ENCODE data around the gene PPP3CA. TPM values are rescaled to one million over a fixed set of nuclear protein-coding genes. Genes with fewer than 3 reads are reported as not detected.

The PPP3CA gene
- total RNA-seq, 1 donor from 2014 or later, result 38.4 TPM

DNA sequence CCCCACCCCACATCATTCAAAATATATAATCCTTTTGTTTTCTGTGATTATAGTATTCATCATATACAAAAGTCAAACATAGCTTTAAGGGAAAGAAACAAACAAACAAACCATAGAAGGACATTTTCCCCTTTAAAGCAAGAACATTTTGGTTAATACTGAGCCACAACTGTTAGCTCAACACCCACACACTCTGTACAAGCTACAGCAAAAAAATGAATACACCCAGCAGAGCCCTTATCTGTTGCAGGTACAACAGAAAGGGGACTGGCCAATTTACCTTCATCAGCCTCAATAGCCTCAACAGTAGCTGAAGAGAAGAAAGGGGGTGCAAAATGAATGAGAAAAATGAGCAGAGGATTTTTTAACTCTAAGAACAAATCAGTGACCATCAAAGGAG lies 318.4 kb downstream of the PPP3CA start:
- Histone ChIP-seq H3F3A (ENCODE audit: low read depth) (peaks cover 25% of the 10 kb centered on the region), H3K9me3 (ENCODE audit: low read depth) (no peaks in the 10 kb centered on the region), H2AFZ (replicated peaks) (no peak overlapping the region), H3K9ac (no peak overlapping the region), H3K4me2 (no peak overlapping the region), H3K79me2 (ENCODE audit: low read depth) (no peaks in the 10 kb centered on the region), H3K27me3 (no peaks in the 10 kb centered on the region), H3K4me1 (peaks cover 80% of the 10 kb centered on the region), H3K4me3 (no peak overlapping the region), H3K27ac (peak overlapping the region; percentile 74), H3K36me3 (no peaks in the 10 kb centered on the region), H4K20me1 (ENCODE audit: low read depth) (no peaks in the 10 kb centered on the region)
- no peaks in the 10 kb centered on the region for H3K9me3 Mint-ChIP-seq
- H3K4me1 Mint-ChIP-seq, result peaks cover 51% of the 10 kb centered on the region
- H3K27ac Mint-ChIP-seq, result no peak overlapping the region
- TF ChIP-seq EZH2phosphoT487 (IDR thresholded peaks at IDR 0.05) (no peak), EZH2 (IDR thresholded peaks at IDR 0.05) (no peak)
- TF ChIP-seq, protein P1, sequence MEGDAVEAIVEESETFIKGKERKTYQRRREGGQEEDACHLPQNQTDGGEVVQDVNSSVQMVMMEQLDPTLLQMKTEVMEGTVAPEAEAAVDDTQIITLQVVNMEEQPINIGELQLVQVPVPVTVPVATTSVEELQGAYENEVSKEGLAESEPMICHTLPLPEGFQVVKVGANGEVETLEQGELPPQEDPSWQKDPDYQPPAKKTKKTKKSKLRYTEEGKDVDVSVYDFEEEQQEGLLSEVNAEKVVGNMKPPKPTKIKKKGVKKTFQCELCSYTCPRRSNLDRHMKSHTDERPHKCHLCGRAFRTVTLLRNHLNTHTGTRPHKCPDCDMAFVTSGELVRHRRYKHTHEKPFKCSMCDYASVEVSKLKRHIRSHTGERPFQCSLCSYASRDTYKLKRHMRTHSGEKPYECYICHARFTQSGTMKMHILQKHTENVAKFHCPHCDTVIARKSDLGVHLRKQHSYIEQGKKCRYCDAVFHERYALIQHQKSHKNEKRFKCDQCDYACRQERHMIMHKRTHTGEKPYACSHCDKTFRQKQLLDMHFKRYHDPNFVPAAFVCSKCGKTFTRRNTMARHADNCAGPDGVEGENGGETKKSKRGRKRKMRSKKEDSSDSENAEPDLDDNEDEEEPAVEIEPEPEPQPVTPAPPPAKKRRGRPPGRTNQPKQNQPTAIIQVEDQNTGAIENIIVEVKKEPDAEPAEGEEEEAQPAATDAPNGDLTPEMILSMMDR (IDR thresholded peaks at IDR 0.05), result no peak
- DNase-seq (ENCODE audit: low spot score), result no peak
- peaks cover 5% of the 10 kb centered on the region for H3K36me3 Mint-ChIP-seq
- no peak overlapping the region for H3K4me3 Mint-ChIP-seq
- H3K27me3 Mint-ChIP-seq (ENCODE audit: insufficient read depth, low read depth), result no peaks in the 10 kb centered on the region

DNA sequence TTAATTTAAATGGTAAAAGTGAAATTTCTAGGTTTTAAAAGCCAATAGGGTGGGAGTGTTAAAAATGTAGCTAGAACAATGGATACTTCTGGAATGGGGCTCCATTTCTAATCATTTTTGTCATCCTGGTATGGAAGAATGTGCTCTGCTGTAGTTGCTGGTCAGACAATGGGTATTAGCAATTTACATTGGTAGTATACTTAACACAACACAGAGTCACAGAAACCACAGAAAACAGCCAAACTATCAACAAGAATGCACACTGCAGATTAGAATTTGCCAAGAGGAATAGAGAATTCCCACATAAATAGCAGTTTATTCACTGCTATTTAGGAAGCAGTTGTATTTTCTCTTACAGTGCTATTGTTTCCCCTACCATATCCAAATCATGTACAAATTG lies 319.6 kb downstream of the PPP3CA start:
- H3K27ac Mint-ChIP-seq, result no peak overlapping the region
- H3K27me3 Mint-ChIP-seq (ENCODE audit: insufficient read depth, low read depth), result no peaks in the 10 kb centered on the region
- H2AFZ ChIP-seq (replicated peaks), result no peak overlapping the region
- DNase-seq (ENCODE audit: low spot score), result no peak
- no peaks in the 10 kb centered on the region for H3K9me3 ChIP-seq (ENCODE audit: low read depth)
- H3K79me2 ChIP-seq (ENCODE audit: low read depth), result no peaks in the 10 kb centered on the region
- TF ChIP-seq EZH2 (IDR thresholded peaks at IDR 0.05) (no peak), EZH2phosphoT487 (IDR thresholded peaks at IDR 0.05) (no peak)
- TF ChIP-seq, protein P1 (IDR thresholded peaks at IDR 0.05), result no peak
- peaks cover 69% of the 10 kb centered on the region for H3K4me1 ChIP-seq
- no peaks in the 10 kb centered on the region for H3K9me3 Mint-ChIP-seq
- no peak overlapping the region for H3K9ac ChIP-seq
- H3K4me2 ChIP-seq, result no peak overlapping the region
- no peaks in the 10 kb centered on the region for H4K20me1 ChIP-seq (ENCODE audit: low read depth)
- no peak overlapping the region for H3K4me3 ChIP-seq
- no peak overlapping the region for H3K27ac ChIP-seq
- no peak overlapping the region for H3K4me3 Mint-ChIP-seq
- no peaks in the 10 kb centered on the region for H3K27me3 ChIP-seq
- no peaks in the 10 kb centered on the region for H3K36me3 ChIP-seq
- peaks cover 43% of the 10 kb centered on the region for H3K4me1 Mint-ChIP-seq
- H3F3A ChIP-seq (ENCODE audit: low read depth), result peaks cover 23% of the 10 kb centered on the region
- H3K36me3 Mint-ChIP-seq, result peaks cover 9% of the 10 kb centered on the region

DNA sequence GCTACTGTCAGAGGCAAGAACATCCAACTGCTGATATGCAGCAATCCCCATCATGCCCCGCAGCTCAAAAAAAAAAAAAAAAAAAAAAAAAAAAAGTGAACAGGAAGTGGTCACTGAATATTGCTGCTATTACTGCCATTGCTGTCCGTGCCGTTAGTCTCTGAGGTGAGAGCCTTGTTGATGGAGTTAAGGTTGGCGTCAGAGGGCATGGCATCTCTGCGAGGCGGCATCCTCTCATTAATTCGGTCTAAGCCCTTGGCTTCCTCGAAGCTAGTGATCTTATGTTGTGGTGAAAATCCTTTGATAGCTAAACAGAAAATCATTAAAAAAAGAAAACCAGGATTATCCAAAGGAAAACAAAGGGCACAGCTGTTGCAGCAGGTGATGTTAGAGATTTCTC lies 321.6 kb downstream of the PPP3CA start:
- Histone ChIP-seq H3K4me2 (peak overlapping the region; percentile 43), H4K20me1 (ENCODE audit: low read depth) (no peaks in the 10 kb centered on the region), H3K9ac (no peak overlapping the region), H3K4me1 (peaks cover 58% of the 10 kb centered on the region), H3K36me3 (no peaks in the 10 kb centered on the region), H3K27me3 (no peaks in the 10 kb centered on the region), H3F3A (ENCODE audit: low read depth) (peaks cover 8% of the 10 kb centered on the region), H3K27ac (peak overlapping the region; percentile 85), H3K4me3 (no peak overlapping the region), H3K79me2 (ENCODE audit: low read depth) (no peaks in the 10 kb centered on the region), H3K9me3 (ENCODE audit: low read depth) (no peaks in the 10 kb centered on the region), H2AFZ (replicated peaks) (no peak overlapping the region)
- H3K27me3 Mint-ChIP-seq (ENCODE audit: insufficient read depth, low read depth), result no peaks in the 10 kb centered on the region
- H3K9me3 Mint-ChIP-seq, result no peaks in the 10 kb centered on the region
- peak; percentile 28 for DNase-seq (ENCODE audit: low spot score)
- H3K4me1 Mint-ChIP-seq, result peaks cover 35% of the 10 kb centered on the region
- no peak overlapping the region for H3K4me3 Mint-ChIP-seq
- H3K36me3 Mint-ChIP-seq, result peaks cover 9% of the 10 kb centered on the region
- peak overlapping the region; percentile 54 for H3K27ac Mint-ChIP-seq
- TF ChIP-seq, protein P1 (IDR thresholded peaks at IDR 0.05), result no peak
- TF ChIP-seq EZH2 (IDR thresholded peaks at IDR 0.05) (no peak), EZH2phosphoT487 (IDR thresholded peaks at IDR 0.05) (no peak)

Measured in neural progenitor cell (in vitro differentiated cells).